GM12891 (cell line): Measurements from ENCODE around the gene TMEM91.

ENCODE experiments used
- PAX5 ChIP-seq: IDR thresholded peaks from 2 replicates; pipeline ENCODE4 v1.6.1; 2011; ENCODE audit warnings: low read length, moderate library complexity, mild to moderate bottlenecking; ENCODE audit not compliant: insufficient read depth, severe bottlenecking
- POLR2A ChIP-seq: IDR thresholded peaks from 2 replicates; pipeline ENCODE4 v1.6.1; 2011; ENCODE audit warnings: low read depth, low read length, control low read depth
- POLR2AphosphoS5 ChIP-seq: IDR thresholded peaks from 2 replicates; pipeline ENCODE4 v1.6.1; 2011; ENCODE audit warnings: low read depth, low read length, control low read depth
- SPI1 ChIP-seq: IDR thresholded peaks from 2 replicates; pipeline ENCODE4 v1.6.1; 2011; ENCODE audit warnings: low read depth, low read length, control low read depth
- TAF1 ChIP-seq: IDR thresholded peaks from 2 replicates; pipeline ENCODE4 v1.6.1; 2011; ENCODE audit warnings: low read depth, low read length, control low read depth

- TF ChIP-seq POLR2AphosphoS5 (no peak), POLR2A (no peak), TAF1 (no peak), SPI1 (no peak), PAX5 (no peak)
These were observed 39.9 kb downstream of the TMEM91 start for GRCh38 chr19:41416194-41416674.
